Activated T-helper 2 cell treated with anti-CD3 and anti-CD28 coated beads, Interferon-gamma antibody, Interleukin-2, Interleukin-4, amounts not matched to agents 10 μg/mL and 5 μg/mL and 100 μg/mL, durations not matched to agents 14 hours and 24 hours and 36 hours (primary cell): Measurements from ENCODE around the gene CRBN. TPM values are rescaled to one million over a fixed set of nuclear protein-coding genes. Genes with fewer than 3 reads are reported as not detected.

Source experiments
- DNase-seq: peaks from one replicate; pipeline ENCODE4 v3.0.0; 2021; ENCODE audit warnings: low spot score
- H3K27ac Mint-ChIP-seq: one replicate; pipeline ENCODE4 v1.8.0; 2021; ENCODE audit warnings: mixed read lengths
- H3K27me3 Mint-ChIP-seq: one replicate; pipeline ENCODE4 v1.8.0; 2021; ENCODE audit warnings: low read depth, mixed read lengths
- H3K36me3 Mint-ChIP-seq: one replicate; pipeline ENCODE4 v1.8.0; 2021; ENCODE audit warnings: low read depth, mixed read lengths
- H3K4me1 Mint-ChIP-seq: one replicate; pipeline ENCODE4 v1.8.0; 2021; ENCODE audit warnings: low read depth, mixed read lengths
- H3K4me3 Mint-ChIP-seq: one replicate; pipeline ENCODE4 v1.8.0; 2021; ENCODE audit warnings: low read depth, mild to moderate bottlenecking, moderate library complexity, mixed read lengths
- H3K9me3 Mint-ChIP-seq: one replicate; pipeline ENCODE4 v1.8.0; 2021; ENCODE audit warnings: mixed read lengths
- intact Hi-C: fragments of 100-400 bp; cut with micrococcal nuclease; formaldehyde crosslinking; loops from one replicate; pipeline ENCODE4 v1.15.1; 2023
- total RNA-seq: library from RNA; stranded (reverse); gene quantifications from 2 replicates; pipeline ENCODE4 v1.2.3, GENCODE V29; 2022

CRBN gene
- 35.0 and 40.6 TPM in 2 replicates for total RNA-seq

DNA sequence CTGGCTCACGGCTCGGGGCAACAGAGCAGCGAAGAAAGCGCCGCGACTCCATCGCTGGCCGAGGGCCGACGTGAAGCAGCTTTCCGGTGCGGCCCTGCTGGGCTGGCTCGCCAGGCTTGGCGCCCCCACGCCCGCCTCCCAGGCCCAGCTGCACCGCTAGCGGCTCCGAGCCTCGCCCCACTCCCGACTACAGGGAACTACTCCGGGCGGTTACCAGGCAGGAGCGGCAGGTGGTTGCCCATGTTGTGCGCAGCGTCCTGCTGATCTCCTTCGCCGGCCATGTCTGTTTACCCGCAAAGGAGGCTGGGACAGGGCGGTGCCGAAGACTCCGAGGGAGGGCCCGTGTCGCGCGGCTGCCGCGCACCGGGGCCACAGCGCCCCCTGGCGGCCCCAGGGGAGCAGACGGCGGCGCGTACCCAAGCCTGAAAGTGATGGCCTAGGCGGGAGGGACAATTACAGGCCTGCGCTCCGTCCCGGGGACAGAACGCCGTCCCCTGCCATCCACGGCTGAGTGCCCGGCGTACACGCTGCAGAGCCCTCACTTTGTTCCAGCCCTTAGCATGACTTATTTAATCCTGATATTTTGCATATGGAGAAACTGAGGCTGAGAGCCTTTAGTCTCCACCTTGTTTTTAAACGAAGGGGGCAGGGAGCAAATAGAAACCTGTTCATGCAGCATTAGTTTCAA, at the start of gene CRBN:
Gene CRBN, minus strand, starts transcription at position 285 of the 688 bp plus-strand sequence. Its CDS starts 4 bp downstream, at position 281.
- H3K36me3 Mint-ChIP-seq = peaks cover 27% of the 10 kb centered on the region
- no peaks in the 10 kb centered on the region for H3K27me3 Mint-ChIP-seq
- no peaks in the 10 kb centered on the region for H3K9me3 Mint-ChIP-seq
- H3K4me3 Mint-ChIP-seq = peak within 1 kb of the TSS; percentile 95
- H3K4me1 Mint-ChIP-seq = peaks cover 46% of the 10 kb centered on the region
- DNase-seq = peak; percentile 85
- peak within 1 kb of the TSS; percentile 87 for H3K27ac Mint-ChIP-seq
- intact Hi-C loops = loop anchor here (1.0 to 5.0 kb wide), 3 partner anchors 53 to 1124 kb away; partner anchors contain the start of genes SETMAR and TRNT1

DNA sequence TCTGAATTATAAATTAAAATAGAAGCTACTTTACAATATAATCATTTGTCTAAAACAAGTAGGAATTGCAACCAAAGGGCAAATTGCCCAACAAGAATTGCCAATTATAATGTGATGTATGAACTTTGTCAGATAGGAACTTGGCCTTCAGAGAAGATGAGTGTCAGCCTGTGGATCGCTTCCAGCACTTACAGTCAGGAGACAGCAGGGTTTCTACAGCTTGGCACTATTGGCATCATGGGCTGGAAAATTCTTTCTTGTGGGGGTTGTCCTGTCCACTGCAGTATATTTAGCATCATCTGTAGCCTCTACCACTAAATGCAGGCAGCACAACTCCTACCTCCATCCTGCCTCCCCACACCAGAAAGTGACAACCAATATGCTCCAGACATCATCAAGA, 48.1 kb upstream of the CRBN start:
- Mint-ChIP-seq H3K27me3 (no peaks in the 10 kb centered on the region), H3K36me3 (no peaks in the 10 kb centered on the region), H3K9me3 (peaks cover 5% of the 10 kb centered on the region), H3K4me3 (no peak overlapping the region), H3K4me1 (no peaks in the 10 kb centered on the region), H3K27ac (no peak overlapping the region)
- intact Hi-C loops = no loop called here
- no peak for DNase-seq

DNA sequence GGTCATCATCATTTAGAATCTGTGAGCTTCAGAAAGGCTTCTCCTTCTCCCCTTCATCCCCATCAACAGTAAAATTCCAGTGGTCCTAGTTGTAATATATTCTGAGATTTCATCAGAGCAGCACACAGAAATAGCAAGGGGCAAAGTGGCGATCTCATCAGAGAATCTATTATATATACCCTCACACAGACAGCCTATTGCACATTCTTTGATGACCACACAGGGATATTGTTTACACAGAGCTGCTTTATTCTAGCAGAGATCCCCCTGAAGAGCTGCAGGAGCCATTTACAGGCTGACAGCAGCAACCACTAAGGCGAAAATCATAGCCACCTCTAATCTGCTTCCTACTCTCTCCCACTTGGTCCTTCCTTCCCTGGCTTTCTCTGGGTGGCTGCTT, 42.0 kb upstream of the CRBN start:
- no peaks in the 10 kb centered on the region for H3K4me1 Mint-ChIP-seq
- no peak for DNase-seq
- no peak overlapping the region for H3K27ac Mint-ChIP-seq
- no peaks in the 10 kb centered on the region for H3K27me3 Mint-ChIP-seq
- no peak overlapping the region for H3K4me3 Mint-ChIP-seq
- H3K9me3 Mint-ChIP-seq = no peaks in the 10 kb centered on the region
- H3K36me3 Mint-ChIP-seq = no peaks in the 10 kb centered on the region
- intact Hi-C loops = no loop called here

DNA sequence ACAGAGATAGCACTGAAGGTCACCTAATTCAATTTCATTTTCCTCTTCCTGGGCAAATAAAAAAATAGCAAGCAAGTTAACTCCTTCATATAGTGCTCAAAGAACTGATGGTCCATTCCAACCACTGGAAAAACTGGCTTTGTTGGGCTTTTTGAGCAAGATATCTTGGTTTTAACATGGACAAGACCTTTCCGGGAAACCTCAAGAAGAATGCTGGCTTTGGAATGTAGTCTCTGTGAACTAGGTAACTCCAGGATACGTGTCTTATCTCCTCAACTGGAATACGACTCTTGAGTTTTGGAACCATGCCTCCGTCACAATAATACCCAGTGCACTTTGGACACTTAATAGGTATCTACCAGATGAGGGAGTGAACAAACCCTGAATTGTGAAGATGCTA, 36.9 kb upstream of the CRBN start:
- Mint-ChIP-seq H3K4me1 (no peaks in the 10 kb centered on the region), H3K27ac (no peak overlapping the region), H3K36me3 (no peaks in the 10 kb centered on the region), H3K9me3 (no peaks in the 10 kb centered on the region), H3K4me3 (no peak overlapping the region), H3K27me3 (no peaks in the 10 kb centered on the region)
- no peak for DNase-seq
- intact Hi-C loops = no loop called here

DNA sequence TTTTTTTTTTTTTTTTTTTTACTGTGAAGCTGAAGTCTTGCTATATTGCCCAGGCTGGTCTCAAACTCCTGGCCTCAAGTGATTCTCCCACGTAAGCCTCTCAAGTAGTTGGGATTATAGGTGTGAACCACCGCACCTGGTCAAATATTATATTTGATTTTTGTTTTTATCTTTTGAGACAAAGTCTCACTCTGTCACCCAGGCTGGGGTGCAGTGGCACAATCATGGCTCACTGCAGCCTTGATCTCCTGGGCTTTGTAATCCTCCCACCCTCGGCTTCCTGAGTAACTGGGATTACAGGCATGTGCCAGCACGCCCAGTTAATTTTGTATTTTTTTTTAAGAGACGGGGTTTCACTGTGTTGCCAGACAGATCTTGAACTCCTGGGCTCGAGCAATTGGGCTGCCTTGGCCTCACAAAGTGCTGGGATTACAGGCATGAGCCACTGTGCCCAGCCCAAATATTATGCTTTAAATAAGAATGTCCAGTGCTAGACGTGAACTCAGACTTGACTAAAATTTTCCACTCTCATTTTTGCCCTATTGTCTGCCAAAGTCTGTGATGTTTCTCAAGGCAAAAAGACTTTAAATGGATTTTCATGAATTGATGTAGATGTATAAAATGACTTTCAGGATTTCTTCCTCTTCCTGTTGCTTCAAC, 33.4 kb upstream of the CRBN start:
- H3K4me3 Mint-ChIP-seq = no peak overlapping the region
- H3K9me3 Mint-ChIP-seq = no peaks in the 10 kb centered on the region
- DNase-seq = no peak
- H3K4me1 Mint-ChIP-seq = no peaks in the 10 kb centered on the region
- no peaks in the 10 kb centered on the region for H3K27me3 Mint-ChIP-seq
- H3K27ac Mint-ChIP-seq = no peak overlapping the region
- intact Hi-C loops = no loop called here
- no peaks in the 10 kb centered on the region for H3K36me3 Mint-ChIP-seq

DNA sequence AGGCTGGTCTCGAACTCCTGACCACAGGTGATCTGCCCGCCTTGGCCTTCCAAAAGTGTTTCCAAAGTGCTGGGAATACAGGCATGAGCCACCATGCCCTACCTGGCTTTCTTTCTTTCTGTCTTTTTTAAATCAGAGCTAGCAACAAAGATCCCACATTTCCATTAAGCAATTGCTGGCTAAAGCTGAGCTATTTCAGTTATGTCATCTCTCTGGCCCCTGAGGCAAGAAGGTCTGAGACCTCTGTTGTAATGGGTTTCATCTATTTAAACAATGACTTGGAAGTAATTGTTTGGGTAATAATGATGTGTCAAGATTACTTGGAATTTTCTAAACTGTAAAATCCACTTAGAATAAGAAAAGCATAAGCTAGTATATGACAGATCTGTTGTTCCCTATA, 30.2 kb upstream of the CRBN start:
- Mint-ChIP-seq H3K4me3 (no peak overlapping the region), H3K27ac (no peak overlapping the region), H3K4me1 (no peaks in the 10 kb centered on the region), H3K36me3 (no peaks in the 10 kb centered on the region), H3K27me3 (no peaks in the 10 kb centered on the region), H3K9me3 (no peaks in the 10 kb centered on the region)
- no peak for DNase-seq
- intact Hi-C loops = no loop called here

DNA sequence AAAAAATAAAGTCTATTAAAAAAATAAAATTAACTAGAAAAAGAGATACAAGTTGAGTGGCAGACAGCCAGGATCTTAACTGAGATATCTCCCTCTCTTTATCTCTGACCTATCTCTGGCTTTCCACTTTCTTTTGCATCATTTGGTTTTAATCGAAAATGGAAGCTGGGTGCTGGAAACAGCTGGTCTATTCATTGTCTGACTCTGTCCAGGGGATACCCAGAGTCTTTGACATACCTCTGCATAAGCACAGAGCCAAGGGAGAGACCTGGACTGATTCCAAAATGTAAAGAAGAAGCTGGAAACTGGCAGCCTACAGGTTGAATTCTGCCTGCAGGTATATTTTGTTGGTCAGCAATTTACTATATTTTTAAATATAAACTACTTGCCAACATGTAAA, 29.6 kb upstream of the CRBN start:
- intact Hi-C loops = no loop called here
- Mint-ChIP-seq H3K27ac (no peak overlapping the region), H3K27me3 (peaks cover 5% of the 10 kb centered on the region), H3K4me1 (no peaks in the 10 kb centered on the region), H3K4me3 (no peak overlapping the region), H3K9me3 (no peaks in the 10 kb centered on the region), H3K36me3 (no peaks in the 10 kb centered on the region)
- DNase-seq = no peak

DNA sequence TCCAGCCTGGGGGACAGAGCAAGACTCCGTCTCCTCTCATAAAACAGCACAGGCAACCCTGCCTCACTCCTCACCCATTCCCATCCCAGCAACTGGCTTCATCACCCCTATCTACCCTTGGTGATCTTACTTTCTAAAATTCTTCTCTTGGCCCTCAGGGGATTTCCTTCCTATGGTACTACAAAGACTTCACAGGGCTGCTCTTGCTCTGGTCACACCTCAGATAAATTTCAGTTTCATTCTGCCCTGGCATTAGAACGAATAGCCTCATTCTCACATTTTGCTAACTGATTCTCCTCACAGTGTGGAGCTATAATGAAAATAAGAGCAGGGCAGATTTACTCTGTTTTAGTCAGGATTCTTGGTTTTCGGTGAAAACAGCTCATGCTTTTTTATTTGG, 22.1 kb upstream of the CRBN start:
- peaks cover 8% of the 10 kb centered on the region for H3K4me1 Mint-ChIP-seq
- no peaks in the 10 kb centered on the region for H3K9me3 Mint-ChIP-seq
- H3K27me3 Mint-ChIP-seq = peaks cover 11% of the 10 kb centered on the region
- no peak overlapping the region for H3K27ac Mint-ChIP-seq
- H3K36me3 Mint-ChIP-seq = no peaks in the 10 kb centered on the region
- intact Hi-C loops = loop anchor here (1.0 to 2.0 kb wide), 2 partner anchors 797 to 1089 kb away; no protein-coding TSS in a partner anchor
- no peak for DNase-seq
- H3K4me3 Mint-ChIP-seq = no peak overlapping the region

DNA sequence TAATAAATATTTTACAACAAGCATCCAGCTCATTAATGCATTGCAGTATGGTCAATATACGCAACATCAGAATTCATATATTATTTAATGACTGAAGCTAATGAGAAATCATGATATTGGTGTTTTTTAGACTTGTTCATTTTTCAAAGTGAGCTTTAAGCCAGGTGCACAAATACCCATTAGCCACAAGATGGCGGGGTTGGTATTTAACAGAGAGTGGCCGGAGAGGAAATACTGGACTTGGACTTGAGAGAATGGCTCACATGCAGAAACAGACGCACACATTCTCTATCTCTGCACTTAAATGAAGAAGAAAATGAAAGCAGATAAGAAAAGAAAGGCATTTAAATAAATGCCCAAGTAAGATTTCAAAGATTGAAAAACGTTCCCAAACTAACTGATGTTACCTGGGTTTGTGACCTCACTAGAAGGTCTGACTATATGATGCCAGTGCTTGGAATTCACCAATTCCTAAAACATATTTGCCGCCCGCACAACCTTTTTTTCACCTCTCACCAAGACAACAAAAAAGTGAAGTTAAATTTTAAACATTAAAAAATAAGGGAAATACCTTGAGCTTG, 21.2 kb upstream of the CRBN start:
- peaks cover 8% of the 10 kb centered on the region for H3K4me1 Mint-ChIP-seq
- H3K27ac Mint-ChIP-seq = no peak overlapping the region
- no peaks in the 10 kb centered on the region for H3K36me3 Mint-ChIP-seq
- no peaks in the 10 kb centered on the region for H3K9me3 Mint-ChIP-seq
- DNase-seq = no peak
- intact Hi-C loops = loop anchor here (1.0 to 2.0 kb wide), 2 partner anchors 798 to 1090 kb away; no protein-coding TSS in a partner anchor
- H3K4me3 Mint-ChIP-seq = no peak overlapping the region
- H3K27me3 Mint-ChIP-seq = peaks cover 11% of the 10 kb centered on the region

DNA sequence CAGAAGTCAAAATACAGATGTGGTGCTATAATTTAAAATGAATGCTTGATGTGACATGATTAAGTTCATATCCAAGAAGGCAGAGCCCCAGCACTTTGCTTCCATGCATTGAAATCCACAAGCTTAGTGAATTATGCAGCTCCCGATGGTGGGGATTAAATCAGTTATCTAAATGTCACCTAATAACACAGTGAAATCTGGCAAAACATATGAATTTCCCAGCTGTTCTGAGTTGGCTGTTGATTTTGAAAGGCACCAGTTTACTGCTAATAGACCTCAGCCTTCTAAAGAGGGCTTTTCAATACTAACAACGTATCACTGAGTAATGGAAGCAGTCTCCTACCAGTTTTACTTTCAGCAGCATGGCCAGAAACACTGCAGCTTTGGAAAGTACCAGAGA, 19.8 kb upstream of the CRBN start:
- H3K4me1 Mint-ChIP-seq = peaks cover 14% of the 10 kb centered on the region
- intact Hi-C loops = no loop called here
- DNase-seq = no peak
- H3K27ac Mint-ChIP-seq = no peak overlapping the region
- no peaks in the 10 kb centered on the region for H3K9me3 Mint-ChIP-seq
- no peaks in the 10 kb centered on the region for H3K36me3 Mint-ChIP-seq
- peaks cover 13% of the 10 kb centered on the region for H3K27me3 Mint-ChIP-seq
- no peak overlapping the region for H3K4me3 Mint-ChIP-seq

DNA sequence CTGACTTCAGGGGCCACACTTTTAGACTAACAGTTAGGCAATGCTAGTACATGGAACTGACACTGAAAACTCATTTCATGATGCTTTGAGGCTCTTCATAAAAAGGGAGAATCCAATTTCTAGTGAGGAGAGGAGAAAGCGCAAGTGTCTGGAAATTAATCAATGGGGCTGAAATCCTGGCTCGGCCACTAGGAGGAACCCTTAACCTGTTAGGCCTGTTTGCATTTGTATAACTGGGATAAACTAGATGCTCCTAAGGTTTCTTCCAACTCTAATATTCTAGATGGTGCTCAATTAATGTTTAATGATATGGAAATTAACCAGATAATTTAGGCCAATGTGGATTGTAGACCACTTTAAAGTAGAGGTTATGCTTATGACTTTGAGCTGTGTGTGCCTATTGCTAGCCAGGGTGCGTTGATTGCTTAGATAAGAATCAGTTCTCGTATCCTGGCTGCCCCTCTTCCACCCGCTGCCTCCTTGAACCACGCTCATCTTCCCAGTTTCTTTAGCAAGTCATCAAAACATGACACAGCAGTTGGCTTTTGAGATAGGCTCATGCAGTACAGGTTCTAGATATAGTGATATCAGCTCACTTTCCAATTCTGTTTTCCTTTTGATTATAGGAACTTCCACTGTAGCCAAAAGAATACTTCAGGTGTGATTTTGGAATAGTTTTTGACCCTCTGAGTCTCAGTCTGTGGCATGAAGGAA, 16.8 kb upstream of the CRBN start:
- no peak for DNase-seq
- no peak overlapping the region for H3K27ac Mint-ChIP-seq
- H3K27me3 Mint-ChIP-seq = peaks cover 7% of the 10 kb centered on the region
- no peaks in the 10 kb centered on the region for H3K36me3 Mint-ChIP-seq
- no peaks in the 10 kb centered on the region for H3K9me3 Mint-ChIP-seq
- H3K4me1 Mint-ChIP-seq = peaks cover 24% of the 10 kb centered on the region
- H3K4me3 Mint-ChIP-seq = no peak overlapping the region
- intact Hi-C loops = no loop called here

DNA sequence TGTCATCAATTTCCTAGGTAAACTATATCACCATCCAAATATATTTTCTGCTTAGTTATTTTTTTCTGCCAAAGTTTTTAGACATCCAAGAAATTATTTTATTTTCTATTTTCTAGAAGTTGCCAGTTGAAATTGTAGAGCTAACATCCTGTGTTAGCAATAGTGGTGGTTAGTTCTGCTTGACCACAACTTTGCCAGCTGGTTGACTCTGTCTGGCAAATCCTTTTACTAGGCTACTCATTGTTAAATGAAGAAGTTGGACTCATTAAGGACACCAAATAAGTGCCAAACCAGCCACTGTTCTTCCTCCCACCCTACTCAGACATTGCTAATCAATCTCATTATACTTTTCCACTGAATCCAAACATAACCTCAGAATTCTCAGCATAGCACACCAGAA, 15.4 kb upstream of the CRBN start:
- Mint-ChIP-seq H3K36me3 (no peaks in the 10 kb centered on the region), H3K4me3 (no peak overlapping the region), H3K27ac (no peak overlapping the region), H3K4me1 (peaks cover 32% of the 10 kb centered on the region), H3K9me3 (no peaks in the 10 kb centered on the region), H3K27me3 (peaks cover 7% of the 10 kb centered on the region)
- no peak for DNase-seq
- intact Hi-C loops = no loop called here

DNA sequence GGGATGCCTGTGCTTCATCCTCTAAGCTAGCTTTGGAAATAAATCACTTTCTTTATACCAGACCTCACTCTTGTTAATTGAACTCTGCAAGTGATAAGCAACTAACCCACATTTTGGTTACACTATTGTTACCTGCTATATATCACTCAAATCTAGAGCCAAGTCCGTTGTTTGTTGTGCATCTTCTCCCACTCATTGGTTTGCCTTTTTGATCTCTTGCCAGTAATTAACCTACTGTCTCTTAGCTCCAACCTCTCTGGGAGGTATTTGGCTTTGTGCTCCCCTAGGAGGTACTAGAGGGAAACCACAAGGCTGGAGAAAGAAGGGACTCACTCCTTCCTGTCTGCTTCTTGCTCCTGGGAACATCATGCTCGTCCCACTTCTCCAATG, 12.8 kb upstream of the CRBN start:
- H3K4me1 Mint-ChIP-seq = peaks cover 41% of the 10 kb centered on the region
- intact Hi-C loops = no loop called here
- H3K36me3 Mint-ChIP-seq = no peaks in the 10 kb centered on the region
- H3K27me3 Mint-ChIP-seq = peaks cover 5% of the 10 kb centered on the region
- peak overlapping the region; percentile 79 for H3K27ac Mint-ChIP-seq
- H3K4me3 Mint-ChIP-seq = peak overlapping the region; percentile 26
- no peaks in the 10 kb centered on the region for H3K9me3 Mint-ChIP-seq
- DNase-seq = no peak
